Measurements from ENCODE around the gene XRCC5.

Gene XRCC5

GRCh38 chr2:216108967-216109921 lies at the start of gene XRCC5:
XRCC5 (plus strand) TSS chr2:216109348; CDS start chr2:216109437, 89 bp downstream.
- H3K9ac ChIP-seq (ENCODE audit: low read depth, low read length): peak within 1 kb of the TSS; percentile 81
- H3K4me1 ChIP-seq (ENCODE audit: insufficient read depth, low read length): peaks cover 15% of the 10 kb centered on the region
- H3K9me3 ChIP-seq (ENCODE audit: control insufficient read depth, insufficient read depth, low read length): no peaks in the 10 kb centered on the region
- peaks cover 39% of the 10 kb centered on the region for H3K36me3 ChIP-seq (ENCODE audit: insufficient read depth, low read length)

- Histone ChIP-seq H3K36me3 (ENCODE audit: insufficient read depth, low read length) (no peaks in the 10 kb centered on the region), H3K9ac (ENCODE audit: low read depth, low read length) (no peak overlapping the region), H3K9me3 (ENCODE audit: control insufficient read depth, insufficient read depth, low read length) (no peaks in the 10 kb centered on the region), H3K4me1 (ENCODE audit: insufficient read depth, low read length) (peaks cover 5% of the 10 kb centered on the region; the same call in 1 of the 2 replicates)
Observed at GRCh38 chr2:216064014-216064630, 45.0 kb upstream of the XRCC5 start.

- no peak overlapping the region for H3K9ac ChIP-seq (ENCODE audit: low read depth, low read length)
- peaks cover 5% of the 10 kb centered on the region; the same call in 1 of the 2 replicates for H3K4me1 ChIP-seq (ENCODE audit: insufficient read depth, low read length)
- no peaks in the 10 kb centered on the region for H3K36me3 ChIP-seq (ENCODE audit: insufficient read depth, low read length)
- H3K9me3 ChIP-seq (ENCODE audit: control insufficient read depth, insufficient read depth, low read length): no peaks in the 10 kb centered on the region
Observed at GRCh38 chr2:216064665-216065064, 44.5 kb upstream of the XRCC5 start.

DNA sequence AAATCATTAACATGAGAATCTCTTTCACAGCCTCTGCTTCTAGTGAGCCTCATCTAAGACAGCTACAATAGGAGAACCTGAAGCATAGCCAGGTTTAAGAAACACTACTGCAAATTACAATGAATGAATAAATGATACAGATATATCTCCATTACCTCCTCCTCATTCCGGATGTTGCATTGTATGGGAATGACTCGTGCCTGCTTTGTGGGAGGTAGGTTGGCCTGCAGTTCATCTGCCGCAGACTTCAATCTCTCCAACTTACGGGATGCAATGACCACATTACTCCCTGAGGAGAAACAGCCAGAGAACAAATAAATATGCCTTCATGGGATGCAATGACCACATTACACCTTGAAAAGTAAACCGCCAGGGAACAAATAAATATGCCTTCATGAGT lies 42.9 kb upstream of the XRCC5 start:
- H3K9ac ChIP-seq (ENCODE audit: low read depth, low read length): no peak overlapping the region
- H3K9me3 ChIP-seq (ENCODE audit: control insufficient read depth, insufficient read depth, low read length): no peaks in the 10 kb centered on the region
- H3K4me1 ChIP-seq (ENCODE audit: insufficient read depth, low read length): peaks cover 5% of the 10 kb centered on the region; the same call in 1 of the 2 replicates
- H3K36me3 ChIP-seq (ENCODE audit: insufficient read depth, low read length): no peaks in the 10 kb centered on the region

DNA sequence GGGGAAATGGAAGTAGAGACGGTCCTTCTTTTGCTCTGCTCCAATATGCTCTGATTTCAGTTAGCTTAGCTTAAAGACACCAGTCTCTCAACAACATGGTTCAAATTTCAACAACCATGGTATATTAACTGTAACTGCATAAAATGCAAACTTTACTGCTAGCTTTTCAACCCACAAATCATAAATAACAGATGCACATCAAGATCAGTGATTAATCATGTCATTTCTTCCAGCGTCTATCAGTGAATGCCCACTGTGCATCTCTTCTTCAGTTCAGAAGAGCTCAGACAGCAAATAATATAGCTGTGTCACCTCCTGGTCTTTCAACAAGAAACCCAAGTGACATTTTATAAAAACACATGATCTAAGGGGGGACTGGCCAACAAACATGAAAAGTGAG lies 40.1 kb upstream of the XRCC5 start:
- no peaks in the 10 kb centered on the region for H3K9me3 ChIP-seq (ENCODE audit: control insufficient read depth, insufficient read depth, low read length)
- H3K4me1 ChIP-seq (ENCODE audit: insufficient read depth, low read length): peaks cover 5% of the 10 kb centered on the region; the same call in 1 of the 2 replicates
- H3K36me3 ChIP-seq (ENCODE audit: insufficient read depth, low read length): no peaks in the 10 kb centered on the region
- H3K9ac ChIP-seq (ENCODE audit: low read depth, low read length): no peak overlapping the region

- Histone ChIP-seq H3K9me3 (ENCODE audit: control insufficient read depth, insufficient read depth, low read length) (no peaks in the 10 kb centered on the region), H3K4me1 (ENCODE audit: insufficient read depth, low read length) (peaks cover 5% of the 10 kb centered on the region; the same call in 1 of the 2 replicates), H3K36me3 (ENCODE audit: insufficient read depth, low read length) (no peaks in the 10 kb centered on the region), H3K9ac (ENCODE audit: low read depth, low read length) (no peak overlapping the region)
Observed at GRCh38 chr2:216070195-216070594, 39.0 kb upstream of the XRCC5 start.

- Histone ChIP-seq H3K9me3 (ENCODE audit: control insufficient read depth, insufficient read depth, low read length) (no peaks in the 10 kb centered on the region), H3K4me1 (ENCODE audit: insufficient read depth, low read length) (peaks cover 1% of the 10 kb centered on the region; the same call in 1 of the 2 replicates), H3K9ac (ENCODE audit: low read depth, low read length) (no peak overlapping the region), H3K36me3 (ENCODE audit: insufficient read depth, low read length) (no peaks in the 10 kb centered on the region)
Observed at GRCh38 chr2:216071111-216071851, 37.9 kb upstream of the XRCC5 start.

DNA sequence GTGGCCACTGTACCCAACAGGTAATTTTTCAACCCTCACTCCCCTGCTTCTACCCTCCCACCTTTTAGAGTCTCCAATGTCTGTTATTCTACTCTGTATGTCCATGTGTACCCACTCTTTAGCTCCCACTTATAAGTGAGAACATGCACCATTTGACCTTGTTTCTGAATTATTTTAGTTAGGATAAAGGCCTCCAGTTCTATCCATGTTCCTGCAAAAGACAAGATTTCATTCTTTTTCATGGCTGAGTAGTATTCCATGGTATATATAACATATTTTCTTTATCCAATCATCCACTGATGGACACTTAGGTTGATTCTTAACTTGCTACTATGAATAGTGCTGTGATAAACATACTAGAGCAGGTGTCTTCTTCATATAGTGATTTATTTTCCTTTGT lies 36.7 kb upstream of the XRCC5 start:
- Histone ChIP-seq H3K36me3 (ENCODE audit: insufficient read depth, low read length) (no peaks in the 10 kb centered on the region), H3K9ac (ENCODE audit: low read depth, low read length) (no peak overlapping the region), H3K9me3 (ENCODE audit: control insufficient read depth, insufficient read depth, low read length) (no peaks in the 10 kb centered on the region), H3K4me1 (ENCODE audit: insufficient read depth, low read length) (no peaks in the 10 kb centered on the region)

DNA sequence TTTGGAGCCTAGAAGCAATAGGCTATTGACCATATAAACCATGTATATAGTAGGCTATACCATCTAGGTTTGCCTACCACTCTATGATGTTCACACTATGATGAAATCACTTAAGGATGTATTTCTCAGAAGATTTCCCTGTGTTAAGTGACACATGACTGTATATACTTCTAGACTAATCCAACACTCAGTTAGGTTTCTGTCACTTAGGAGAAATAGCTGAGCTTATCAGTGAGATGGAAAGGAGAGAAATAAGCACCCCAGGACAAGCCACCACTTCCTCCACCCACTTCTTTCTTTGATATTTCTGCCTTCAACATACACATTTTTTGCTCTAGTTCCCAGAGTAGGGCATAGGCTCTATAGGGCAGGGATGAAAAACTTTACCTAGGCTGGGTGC lies 35.4 kb upstream of the XRCC5 start:
- Histone ChIP-seq H3K9ac (ENCODE audit: low read depth, low read length) (no peak overlapping the region), H3K36me3 (ENCODE audit: insufficient read depth, low read length) (no peaks in the 10 kb centered on the region), H3K4me1 (ENCODE audit: insufficient read depth, low read length) (no peaks in the 10 kb centered on the region), H3K9me3 (ENCODE audit: control insufficient read depth, insufficient read depth, low read length) (no peaks in the 10 kb centered on the region)

GRCh38 chr2:216074380-216074779 lies 34.8 kb upstream of the XRCC5 start:
- Histone ChIP-seq H3K9me3 (ENCODE audit: control insufficient read depth, insufficient read depth, low read length) (no peaks in the 10 kb centered on the region), H3K9ac (ENCODE audit: low read depth, low read length) (no peak overlapping the region), H3K36me3 (ENCODE audit: insufficient read depth, low read length) (no peaks in the 10 kb centered on the region), H3K4me1 (ENCODE audit: insufficient read depth, low read length) (no peaks in the 10 kb centered on the region)

- Histone ChIP-seq H3K4me1 (ENCODE audit: insufficient read depth, low read length) (no peaks in the 10 kb centered on the region), H3K9me3 (ENCODE audit: control insufficient read depth, insufficient read depth, low read length) (no peaks in the 10 kb centered on the region), H3K36me3 (ENCODE audit: insufficient read depth, low read length) (no peaks in the 10 kb centered on the region), H3K9ac (ENCODE audit: low read depth, low read length) (no peak overlapping the region)
Observed at GRCh38 chr2:216074794-216075193, 34.4 kb upstream of the XRCC5 start.

DNA sequence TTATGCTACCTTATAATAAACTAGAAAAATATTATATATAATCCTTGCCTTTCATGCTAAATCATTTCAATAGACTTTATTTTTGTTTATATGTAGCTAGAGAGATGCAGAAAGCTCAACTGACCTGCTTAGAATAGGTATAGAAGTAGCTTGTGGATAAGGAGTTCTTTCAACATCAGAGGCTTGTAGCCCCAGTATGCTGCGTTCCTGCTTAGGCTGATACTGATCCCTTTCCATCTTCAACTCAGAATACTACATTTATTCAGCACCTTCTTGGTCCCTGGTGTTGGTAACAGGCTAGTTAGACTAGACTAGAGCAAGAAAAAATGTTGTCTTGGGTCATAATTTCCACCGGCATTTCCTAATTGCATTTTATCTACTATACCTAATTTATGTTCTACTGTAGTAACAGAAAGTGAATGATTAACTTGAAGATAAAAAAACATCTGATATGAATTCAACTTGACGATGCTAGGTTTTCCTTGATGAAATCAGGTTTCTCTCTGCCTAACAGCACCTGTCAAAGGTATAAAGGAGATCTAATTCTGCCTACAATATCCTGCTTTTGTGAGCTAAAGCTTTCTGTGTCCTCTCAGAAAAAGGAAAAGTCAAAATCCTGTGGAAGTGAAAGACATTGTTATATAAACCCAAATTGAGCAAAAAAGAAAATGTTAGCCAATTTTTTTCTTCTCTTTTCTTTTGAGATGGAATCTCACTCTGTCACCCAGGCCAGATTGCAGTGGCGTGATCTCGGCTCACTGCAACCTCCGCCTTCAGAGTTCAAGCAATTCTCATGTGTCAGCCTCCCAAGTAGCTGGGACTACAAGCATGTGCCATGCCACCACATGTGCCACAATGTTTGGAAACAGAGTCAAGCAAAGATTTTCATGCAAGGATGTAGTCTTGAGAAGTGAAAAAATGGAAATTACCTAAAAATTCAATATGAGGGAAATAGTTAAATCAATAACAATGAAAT lies 33.4 kb upstream of the XRCC5 start:
- no peaks in the 10 kb centered on the region for H3K9me3 ChIP-seq (ENCODE audit: control insufficient read depth, insufficient read depth, low read length)
- H3K4me1 ChIP-seq (ENCODE audit: insufficient read depth, low read length): no peaks in the 10 kb centered on the region
- no peak overlapping the region for H3K9ac ChIP-seq (ENCODE audit: low read depth, low read length)
- H3K36me3 ChIP-seq (ENCODE audit: insufficient read depth, low read length): no peaks in the 10 kb centered on the region

- no peaks in the 10 kb centered on the region for H3K9me3 ChIP-seq (ENCODE audit: control insufficient read depth, insufficient read depth, low read length)
- H3K9ac ChIP-seq (ENCODE audit: low read depth, low read length): no peak overlapping the region
- no peaks in the 10 kb centered on the region for H3K36me3 ChIP-seq (ENCODE audit: insufficient read depth, low read length)
- peaks cover 12% of the 10 kb centered on the region for H3K4me1 ChIP-seq (ENCODE audit: insufficient read depth, low read length)
Observed at GRCh38 chr2:216078776-216079175, 30.4 kb upstream of the XRCC5 start.
